Fibroblast of the aortic adventitia (primary cell): ENCODE measurements around the gene CKAP5. TPM values are rescaled to one million over a fixed set of nuclear protein-coding genes. Genes with fewer than 3 reads are reported as not detected.
A peak's percentile ranks its signal among the peaks of the same experiment; 100 is the strongest.

Experiments used
- DNase-seq: peaks from one replicate; pipeline ENCODE4 v3.0.0-alpha.2; 2010; ENCODE audit warnings: low read depth
- H3K4me3 ChIP-seq: 2 replicates; pipeline ENCODE4 v1.5.1; 2011; ENCODE audit warnings: low read depth, mild to moderate bottlenecking, control low read depth, low read length, moderate library complexity
- CTCF ChIP-seq: IDR thresholded peaks from 2 replicates; pipeline ENCODE4 v1.5.1; 2011; ENCODE audit warnings: mild to moderate bottlenecking, low read length, control low read depth, inconsistent platforms; ENCODE audit not compliant: insufficient read depth
- total RNA-seq: library from RNA; depleted of rRNA; stranded (reverse); fragments of >200 nt; gene quantifications from 2 replicates; pipeline ENCODE4 v1.2.3, GENCODE V29; 2012; ENCODE audit warnings: low replicate concordance

Gene CKAP5
- total RNA-seq, 1 donor, result 83.3 TPM

GRCh38 chr11:46736146-46736545, 109.9 kb downstream of the CKAP5 start:
- no peak for TF ChIP-seq CTCF
- no peak for DNase-seq
- no peak overlapping the region for H3K4me3 ChIP-seq

DNA sequence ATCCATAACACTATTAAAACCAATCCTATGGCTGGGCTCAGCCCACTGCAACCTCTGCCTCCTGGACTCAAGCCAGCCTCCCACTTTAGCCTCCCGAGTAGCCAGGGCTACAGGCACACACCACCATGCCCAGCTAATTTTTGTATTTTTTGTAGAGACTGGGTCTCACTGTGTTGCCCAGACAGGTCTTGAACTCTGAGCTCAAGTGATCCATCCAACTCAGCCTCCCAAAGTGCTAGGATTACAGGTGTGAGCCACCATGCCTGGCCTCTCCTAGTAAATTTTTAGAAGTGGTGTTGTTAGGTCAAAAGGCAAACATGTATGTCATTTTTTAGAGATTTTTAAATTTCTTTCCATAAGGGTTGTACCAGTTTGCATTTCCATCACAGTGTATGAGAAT, 112.8 kb downstream of the CKAP5 start:
- DNase-seq, result no peak
- TF ChIP-seq CTCF, result no peak
- no peak overlapping the region for H3K4me3 ChIP-seq

GRCh38 chr11:46731545-46731944, 114.5 kb downstream of the CKAP5 start:
- DNase-seq, result no peak
- no peak for TF ChIP-seq CTCF

GRCh38 chr11:46729110-46730027, 116.7 kb downstream of the CKAP5 start:
- no peak for TF ChIP-seq CTCF
- peak; percentile 10 for DNase-seq

More at GRCh38 chr11:46731545-46731944, 114.5 kb downstream of the CKAP5 start:
- no peak overlapping the region for H3K4me3 ChIP-seq

GRCh38 chr11:46728659-46729040, 117.4 kb downstream of the CKAP5 start:
- no peak for DNase-seq
- TF ChIP-seq CTCF, result no peak
- no peak overlapping the region for H3K4me3 ChIP-seq

More at GRCh38 chr11:46729110-46730027, 116.7 kb downstream of the CKAP5 start:
- no peak overlapping the region for H3K4me3 ChIP-seq

DNA sequence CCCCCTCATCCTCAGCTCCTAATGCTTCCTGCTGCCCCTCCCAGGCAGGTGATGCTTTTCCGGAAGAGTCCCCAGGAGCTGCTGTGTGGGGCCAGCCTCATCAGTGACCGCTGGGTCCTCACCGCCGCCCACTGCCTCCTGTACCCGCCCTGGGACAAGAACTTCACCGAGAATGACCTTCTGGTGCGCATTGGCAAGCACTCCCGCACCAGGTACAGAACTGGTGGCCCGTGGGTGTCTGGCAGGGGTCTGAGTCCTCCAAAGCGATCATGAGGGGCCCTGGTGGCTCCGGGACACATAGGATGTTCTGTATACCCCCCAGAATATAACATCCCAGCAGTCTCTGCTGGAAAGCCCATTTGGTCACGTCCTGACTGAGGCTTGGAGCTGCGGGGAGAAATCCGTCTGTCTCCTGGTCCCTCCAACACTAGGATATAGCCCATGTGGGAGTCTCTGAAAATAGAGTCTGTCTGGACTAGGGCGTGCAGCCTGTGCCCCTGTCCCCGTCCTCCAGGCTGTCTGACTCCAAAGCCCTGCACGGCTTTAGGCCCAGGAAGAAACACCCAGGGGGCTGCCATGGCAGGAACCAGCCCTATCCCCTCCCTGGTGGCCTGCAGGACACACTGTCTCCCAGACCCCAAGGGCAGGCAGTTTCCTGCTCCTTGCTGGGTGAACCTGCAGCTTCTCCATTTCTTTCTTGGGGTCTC, 118.0 kb downstream of the CKAP5 start:
- no peak for DNase-seq
- no peak for TF ChIP-seq CTCF
- H3K4me3 ChIP-seq, result no peak overlapping the region
